NCI-H526 (cell line): Measurements from ENCODE around the gene KCNJ13.

ENCODE experiments used
- DNase-seq, 2 experiments: peaks; one replicate each; lab custom pipeline; 2025; lab: John Stamatoyannopoulos, UW

The KCNJ13 gene

GRCh38 chr2:232776435-232776834 is at the start of gene KCNJ13:
TSS of gene KCNJ13 (minus strand) at chr2:232776565. CDS start at chr2:232771362, 5,203 bp downstream.
- DNase-seq: no peak

DNA sequence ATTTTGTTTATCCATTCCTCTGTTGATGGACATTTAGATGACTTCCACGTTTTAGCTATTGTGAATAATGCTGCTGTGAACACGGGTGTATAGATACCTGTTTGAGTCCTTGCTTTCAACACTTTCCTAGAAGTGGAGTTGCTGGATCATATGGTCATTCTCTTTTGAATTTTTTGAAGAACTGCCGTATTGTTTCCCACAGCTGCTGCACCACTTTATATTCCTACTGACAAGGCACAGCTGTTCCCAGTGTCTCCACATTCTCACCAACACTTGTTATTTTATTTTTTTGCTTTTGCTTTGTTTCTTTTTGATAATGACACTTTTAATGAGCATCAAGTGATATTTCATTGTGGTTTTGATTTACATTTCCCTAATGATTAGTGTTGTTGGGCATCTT is 41.4 kb upstream of the KCNJ13 start:
- DNase-seq: no peak

DNA sequence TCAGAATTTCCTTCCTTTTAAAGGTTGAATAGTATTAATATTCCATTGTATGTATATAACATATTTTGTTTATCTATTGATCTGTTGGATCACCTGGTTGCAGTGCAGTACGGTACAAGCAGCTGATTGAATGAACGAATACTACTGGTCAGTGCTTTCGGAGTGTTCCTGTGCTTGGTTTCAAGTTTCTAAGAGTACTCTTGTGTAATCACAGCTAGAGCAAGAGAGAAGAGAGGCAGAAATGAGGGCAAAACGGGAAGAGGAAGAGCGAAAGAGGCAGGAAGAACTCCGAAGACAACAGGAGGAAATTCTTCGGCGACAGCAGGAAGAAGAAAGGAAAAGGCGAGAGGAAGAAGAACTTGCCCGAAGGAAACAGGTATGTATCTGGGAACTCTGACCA is 40.3 kb upstream of the KCNJ13 start:
- DNase-seq: no peak

DNA sequence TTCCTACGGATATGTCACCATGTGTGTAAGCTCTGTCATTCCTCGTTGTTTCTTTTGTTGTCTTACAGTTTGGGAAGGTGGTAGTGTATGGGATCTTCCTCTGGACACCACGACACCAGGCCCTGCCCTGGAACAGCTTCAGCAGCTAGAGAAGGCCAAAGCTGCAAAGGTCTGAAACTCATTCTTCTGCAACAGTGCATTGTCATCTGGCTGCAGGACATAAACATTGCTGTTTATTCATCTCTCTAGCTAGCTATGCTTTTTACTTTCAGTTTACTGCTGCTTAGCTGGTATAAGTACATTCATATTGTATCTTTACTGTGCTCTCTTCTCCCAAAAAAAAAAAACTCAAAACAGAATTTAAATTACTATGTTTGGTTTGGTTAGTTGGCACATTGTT is 39.2 kb upstream of the KCNJ13 start:
- DNase-seq: no peak

GRCh38 chr2:232810444-232810843 is 34.1 kb upstream of the KCNJ13 start:
- no peak for DNase-seq

DNA sequence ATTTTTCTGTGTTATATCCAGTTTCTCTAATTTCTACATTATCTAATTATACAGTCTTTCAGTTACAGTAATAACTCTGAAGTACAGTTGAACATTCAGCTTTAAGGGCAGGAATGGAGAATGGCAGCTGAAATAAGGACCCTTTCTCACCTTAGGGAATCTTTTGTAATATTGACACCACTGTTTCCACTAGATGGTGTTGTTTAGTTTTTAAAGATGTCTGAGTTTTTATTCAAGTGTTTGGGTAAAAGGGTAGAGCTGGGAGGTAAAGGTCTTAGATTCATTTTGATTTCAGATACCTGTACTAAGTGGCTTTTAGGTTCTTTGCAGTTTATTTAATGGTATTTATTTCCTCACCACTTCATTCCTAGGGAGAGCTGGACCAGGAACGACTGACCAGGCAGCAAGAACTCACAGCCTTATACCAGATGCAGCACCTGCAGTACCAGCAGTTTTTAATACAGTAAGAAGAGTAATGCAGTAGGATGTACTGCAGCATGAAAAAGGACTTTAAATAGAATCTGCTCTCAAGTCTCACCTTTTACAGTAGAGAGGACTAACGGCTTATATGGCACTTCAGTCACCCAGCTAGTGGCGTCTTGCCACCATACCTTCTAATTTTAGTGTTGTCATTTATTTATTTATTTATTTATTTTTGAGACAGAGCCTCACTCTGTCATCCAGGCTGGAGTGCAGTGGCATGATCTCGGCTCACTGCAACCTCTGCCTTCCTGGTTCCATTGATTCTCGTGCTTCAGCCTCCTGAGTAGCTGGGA is 33.2 kb upstream of the KCNJ13 start:
- no peak for DNase-seq

- DNase-seq: no peak
These were observed 25.7 kb upstream of the KCNJ13 start for GRCh38 chr2:232802091-232802490.

DNA sequence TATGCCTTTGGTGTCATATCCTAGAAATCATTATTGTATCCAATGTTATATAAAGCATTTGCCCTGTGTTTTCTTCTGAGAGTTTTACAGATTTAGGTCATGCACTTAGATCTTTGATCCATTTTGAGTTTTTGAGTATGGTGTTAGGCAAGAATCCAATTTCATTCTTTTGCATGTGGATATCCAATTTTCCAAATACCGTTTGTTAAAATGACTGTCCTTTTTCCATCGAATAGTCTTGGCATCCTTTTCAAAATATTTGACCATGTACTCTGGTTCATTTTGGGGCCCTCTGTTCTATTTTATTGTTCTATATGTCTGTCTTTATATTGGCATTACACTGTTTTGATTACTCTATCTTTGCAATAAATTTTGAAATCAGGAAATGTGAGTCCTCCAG is 23.8 kb upstream of the KCNJ13 start:
- no peak for DNase-seq

GRCh38 chr2:232798187-232798586 is 21.8 kb upstream of the KCNJ13 start:
- no peak for DNase-seq

DNA sequence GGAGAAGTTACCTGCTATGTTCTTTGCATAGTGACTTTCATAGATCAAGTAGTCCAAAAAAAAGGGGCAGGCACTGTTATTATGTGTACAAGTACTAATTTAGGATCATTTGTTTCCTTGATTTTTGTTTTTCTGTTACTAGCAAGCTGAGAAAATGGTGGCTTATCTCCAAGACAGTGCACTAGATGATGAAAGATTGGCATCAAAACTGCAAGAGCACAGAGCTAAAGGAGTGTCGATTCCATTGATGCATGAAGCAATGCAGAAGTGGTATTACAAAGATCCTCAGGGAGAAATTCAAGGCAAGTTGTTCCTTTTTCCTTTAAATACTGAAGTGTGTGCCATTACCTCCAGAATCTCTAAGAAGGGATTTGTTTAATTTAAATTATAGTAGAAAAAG is 19.6 kb upstream of the KCNJ13 start:
- DNase-seq: no peak

- DNase-seq: no peak
These were observed 18.6 kb upstream of the KCNJ13 start for GRCh38 chr2:232794981-232795380.

DNA sequence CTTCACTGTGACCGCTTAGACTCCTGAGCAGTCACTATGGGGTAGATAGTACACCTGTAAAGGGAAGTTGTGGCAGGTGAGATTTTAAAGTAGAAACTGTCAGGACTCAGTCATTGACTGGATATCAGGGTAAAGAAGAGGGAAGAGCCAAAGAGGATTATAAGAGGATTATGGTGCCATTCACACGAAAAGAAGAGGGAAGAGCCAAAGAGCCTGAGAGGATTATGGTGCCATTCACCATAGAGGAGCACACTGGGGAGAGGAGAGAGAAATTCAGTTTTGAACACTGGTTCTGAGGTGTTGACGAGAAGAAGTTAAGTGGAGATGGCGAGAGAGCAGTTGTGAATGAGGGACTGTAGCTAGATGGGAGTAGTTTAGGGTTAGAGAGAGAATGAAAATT is 16.9 kb upstream of the KCNJ13 start:
- DNase-seq: no peak

GRCh38 chr2:232791518-232791917 is 15.2 kb upstream of the KCNJ13 start:
- no peak for DNase-seq

DNA sequence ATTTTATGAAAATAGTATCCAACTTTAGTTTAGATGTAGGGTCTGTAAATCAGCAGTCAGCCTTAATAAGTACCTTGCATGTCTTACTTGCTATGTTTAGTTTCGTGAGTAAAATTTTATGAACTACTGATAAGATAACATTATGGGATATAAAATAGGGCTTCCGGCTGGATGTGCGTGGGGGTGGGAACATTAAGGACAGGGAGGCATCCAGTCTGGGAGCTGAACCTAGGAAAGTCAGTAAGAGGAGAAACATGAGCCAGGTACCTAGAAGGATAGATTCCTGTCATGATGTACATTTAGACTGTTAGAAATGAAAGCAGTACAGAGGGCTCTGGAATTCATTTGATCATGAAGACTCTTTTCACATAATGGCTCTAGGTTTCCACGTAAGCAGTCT is 12.7 kb upstream of the KCNJ13 start:
- no peak for DNase-seq

GRCh38 chr2:232787806-232788205 is 11.4 kb upstream of the KCNJ13 start:
- peak; percentile 6 to 33 for DNase-seq

GRCh38 chr2:232783278-232783677 is 6.9 kb upstream of the KCNJ13 start:
- DNase-seq: no peak

- DNase-seq: peak; percentile 9 to 18
These were observed 5.4 kb upstream of the KCNJ13 start for GRCh38 chr2:232781765-232782164.

DNA sequence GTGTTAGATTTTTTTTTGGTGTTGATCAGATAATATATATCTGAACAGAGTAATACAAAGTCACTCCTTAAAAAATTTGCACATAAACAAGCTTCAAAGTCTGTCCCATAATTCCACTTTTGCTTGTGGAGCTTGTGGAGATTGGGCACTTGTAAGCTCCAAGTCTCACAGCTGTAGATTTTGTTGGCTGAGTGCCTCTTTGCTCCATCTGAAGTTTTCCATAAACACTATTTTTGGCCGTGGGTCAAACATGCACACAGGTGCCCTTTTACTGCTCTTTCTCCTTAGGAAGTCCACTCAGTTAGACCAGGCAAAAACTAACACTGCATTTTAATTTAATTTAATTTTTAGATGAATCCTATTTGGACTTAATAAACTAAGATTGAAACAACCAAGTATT is 3.6 kb upstream of the KCNJ13 start:
- no peak for DNase-seq

- no peak for DNase-seq
These were observed 3.1 kb upstream of the KCNJ13 start for GRCh38 chr2:232779465-232779864.

DNA sequence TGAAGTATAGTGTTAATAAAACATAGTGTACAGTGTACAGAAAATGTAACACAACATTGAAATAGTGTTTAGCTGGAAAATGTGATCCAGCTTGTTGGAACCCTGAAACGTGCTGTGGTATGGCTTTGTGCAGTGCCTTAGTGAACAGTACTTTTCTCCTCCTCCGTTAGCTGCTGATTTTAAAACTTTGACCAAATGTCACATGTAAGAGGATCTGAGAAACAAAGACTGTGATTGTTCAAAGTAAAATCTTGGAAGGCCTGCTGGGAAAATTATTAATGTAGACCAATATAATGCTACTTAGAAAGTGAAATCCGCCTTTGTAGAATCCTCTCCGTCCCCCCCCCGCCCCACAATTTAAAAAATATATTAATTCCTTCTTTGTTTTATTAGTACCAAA is 911 bp upstream of the KCNJ13 start:
- DNase-seq: no peak

GRCh38 chr2:232773815-232774214 is 2.5 kb downstream of the KCNJ13 start:
- DNase-seq: no peak

GRCh38 chr2:232772531-232772930 is 3.8 kb downstream of the KCNJ13 start:
- no peak for DNase-seq

DNA sequence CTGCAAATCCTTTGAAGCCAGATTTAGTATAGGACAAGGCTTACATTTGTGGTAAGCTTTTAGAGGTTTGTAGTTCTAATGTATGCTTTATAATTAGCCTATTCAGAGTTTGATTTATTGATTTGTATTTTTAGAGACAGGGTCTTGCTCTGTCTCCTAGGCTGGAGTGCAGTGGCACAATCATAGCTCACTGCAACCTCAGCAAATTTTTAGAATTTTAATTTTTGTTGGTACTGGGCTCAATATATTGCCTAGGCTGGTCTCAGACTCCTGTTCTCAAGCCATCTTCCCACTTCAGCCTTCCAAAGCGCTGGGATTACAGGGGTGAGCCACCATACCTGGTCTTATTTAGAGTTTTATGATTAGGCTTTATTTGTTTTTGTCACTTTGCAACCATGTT is 4.5 kb downstream of the KCNJ13 start:
- no peak for DNase-seq

- no peak for DNase-seq
These were observed 6.2 kb downstream of the KCNJ13 start for GRCh38 chr2:232770207-232770606.
